ENCODE measurements around the gene USP7. TPM values are rescaled to one million over a fixed set of nuclear protein-coding genes. Genes with fewer than 3 reads are reported as not detected.
"Not testable (repeated sequence)": the region's sequence is repeated elsewhere in the genome, so short reads cannot be mapped to it uniquely, and the experiment has no call there.

Gene USP7
- total RNA-seq: 58.2 and 96.0 TPM in 2 replicates

DNA sequence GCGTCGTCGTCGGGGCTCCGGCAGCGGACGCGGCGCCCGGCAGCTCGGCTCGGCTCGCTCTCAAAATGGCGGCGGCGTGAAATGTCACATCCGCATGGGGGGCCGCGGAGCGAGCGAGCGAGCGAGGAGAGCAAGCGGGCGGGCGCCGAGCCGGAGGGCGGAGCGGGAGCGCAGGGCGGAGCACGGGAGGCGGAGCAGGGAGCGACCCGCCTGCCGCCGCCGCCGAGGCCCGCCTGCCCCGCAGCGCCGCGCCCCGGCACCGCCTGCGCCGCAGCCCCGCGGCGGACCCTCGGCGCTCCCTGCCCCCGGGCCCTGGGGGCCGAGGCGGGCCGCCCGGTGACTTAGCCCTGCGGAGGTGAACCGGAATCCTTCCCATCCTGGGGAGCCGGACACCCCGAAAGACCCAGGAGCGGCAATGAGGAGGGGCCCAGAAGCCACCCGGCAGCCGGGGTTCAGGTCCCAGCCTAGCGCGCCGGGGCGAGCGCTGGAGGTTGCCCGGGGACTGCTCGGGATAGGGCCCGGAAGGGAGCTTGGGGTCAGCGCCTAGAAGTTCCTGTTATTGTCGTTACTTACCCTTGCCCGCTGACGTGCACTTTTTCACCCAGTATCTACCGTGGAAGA, at the start of gene USP7:
USP7 (minus strand) TSS at position 86 of the 621 bp plus-strand sequence. CDS start 621 bp downstream, outside the sequence.
- DNase-seq (ENCODE audit: extremely low read depth, low read depth, low spot score): no peak

- no peak for DNase-seq (ENCODE audit: extremely low read depth, low read depth, low spot score)
These were observed 49.8 kb upstream of the USP7 start for GRCh38 chr16:9013508-9013864.

DNA sequence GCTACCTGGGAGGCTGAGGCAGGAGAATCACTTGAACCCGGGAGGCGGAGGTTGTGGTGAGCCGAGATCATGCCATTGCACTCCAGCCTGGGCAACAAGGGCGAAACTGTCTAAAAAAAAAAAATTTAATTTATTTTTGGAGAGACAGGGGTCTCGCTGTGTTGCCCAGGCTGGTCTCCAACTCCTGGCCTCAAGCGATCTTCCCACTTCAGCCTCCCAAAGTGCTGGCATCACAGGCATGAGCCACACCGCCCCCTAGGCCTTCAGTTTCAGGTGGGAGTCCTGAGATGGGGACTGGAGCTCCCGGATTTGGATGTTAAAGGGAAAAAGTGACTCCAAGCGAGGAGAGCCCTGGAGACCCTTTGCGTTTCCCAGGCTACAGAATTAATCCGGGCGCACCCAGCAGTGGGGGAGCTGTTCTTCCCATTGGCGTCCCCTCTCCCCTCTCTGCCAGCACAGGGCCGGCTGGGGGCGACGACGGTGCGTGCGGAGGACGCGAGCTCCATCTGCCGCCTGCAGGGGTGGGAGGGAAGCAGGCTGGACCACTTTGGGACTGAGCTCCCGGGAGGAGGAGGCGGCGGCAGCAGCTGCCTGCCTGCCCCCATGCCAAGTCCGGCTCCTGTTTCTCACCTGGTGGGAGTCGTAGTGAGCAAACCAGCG, 49.3 kb upstream of the USP7 start:
- no peak for DNase-seq (ENCODE audit: extremely low read depth, low read depth, low spot score)

DNA sequence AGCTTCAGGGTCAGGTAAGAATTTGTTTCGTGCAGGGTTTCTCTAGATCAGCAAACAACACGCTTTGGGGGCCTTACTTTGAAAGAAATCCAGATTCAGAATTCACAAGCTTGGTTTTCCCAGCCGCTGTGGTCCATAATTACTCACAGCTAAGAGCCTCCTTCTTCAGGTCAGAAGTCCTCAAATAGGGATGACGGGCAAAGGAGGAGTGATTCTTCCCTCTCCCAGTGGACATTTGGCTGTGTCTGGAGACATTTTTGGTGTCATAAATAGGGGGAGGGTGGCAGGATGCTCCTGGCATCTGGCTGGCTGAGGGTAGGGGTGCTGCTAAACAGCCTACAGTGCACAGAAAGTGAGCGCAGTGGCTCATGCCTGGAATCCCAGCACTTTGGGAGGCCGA, 48.6 kb upstream of the USP7 start:
- no peak for DNase-seq (ENCODE audit: extremely low read depth, low read depth, low spot score)

- DNase-seq (ENCODE audit: extremely low read depth, low read depth, low spot score): no peak
These were observed 45.0 kb upstream of the USP7 start for GRCh38 chr16:9008601-9009260.

DNA sequence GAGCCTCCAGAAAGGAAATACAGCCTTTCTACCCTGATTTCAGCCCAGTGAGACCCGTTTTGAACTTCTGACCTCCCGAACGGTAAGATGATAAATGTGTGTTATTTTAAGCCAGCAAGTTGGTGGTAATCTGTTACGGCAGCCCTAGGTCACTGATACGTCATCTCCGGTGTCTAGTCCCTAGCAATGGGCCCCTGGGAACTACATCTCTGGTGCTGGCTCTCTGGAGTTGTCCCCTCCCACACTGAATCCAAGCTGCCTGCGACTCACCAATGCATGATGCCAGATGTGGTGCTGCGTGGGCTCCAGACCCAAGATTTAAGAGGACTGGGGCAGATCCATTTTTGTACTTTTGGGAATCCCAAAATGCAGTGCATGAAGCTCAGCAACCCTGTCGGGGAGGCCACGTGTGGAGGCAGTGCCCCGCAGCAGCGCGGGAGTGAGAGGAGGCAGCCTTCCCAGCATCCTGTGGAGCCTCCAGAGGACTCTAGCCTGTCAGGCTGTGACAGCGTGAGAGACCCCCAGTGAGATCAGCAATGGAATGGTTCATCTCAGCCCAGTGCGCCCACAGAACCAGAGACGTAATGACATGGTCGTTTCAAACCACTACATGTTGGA, 43.6 kb upstream of the USP7 start:
- DNase-seq (ENCODE audit: extremely low read depth, low read depth, low spot score): no peak

GRCh38 chr16:9004183-9004582, 40.5 kb upstream of the USP7 start:
- no peak for DNase-seq (ENCODE audit: extremely low read depth, low read depth, low spot score)

GRCh38 chr16:9003763-9004162, 40.1 kb upstream of the USP7 start:
- no peak for DNase-seq (ENCODE audit: extremely low read depth, low read depth, low spot score)

DNA sequence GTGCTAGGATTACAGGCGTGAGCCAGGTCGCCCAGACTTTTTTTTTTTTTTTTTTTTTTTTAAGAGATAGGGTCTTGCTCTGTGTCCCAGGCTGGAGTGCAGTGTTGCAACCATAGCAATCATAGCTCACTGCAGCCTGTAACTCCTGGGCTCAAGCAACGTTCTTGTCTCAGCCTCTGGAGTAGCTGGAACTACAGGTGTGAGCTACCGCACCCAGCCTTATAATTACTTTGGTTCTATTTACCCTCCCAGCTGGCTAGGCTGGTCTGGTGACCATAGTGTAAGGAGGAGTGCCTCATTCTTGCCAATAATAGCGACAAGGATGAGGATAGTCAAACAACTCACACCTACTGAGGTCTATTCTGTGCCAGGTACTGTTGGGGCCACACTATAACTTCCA, 39.6 kb upstream of the USP7 start:
- no peak for DNase-seq (ENCODE audit: extremely low read depth, low read depth, low spot score)

- no peak for DNase-seq (ENCODE audit: extremely low read depth, low read depth, low spot score)
These were observed 38.3 kb upstream of the USP7 start for GRCh38 chr16:9002042-9002441.

- DNase-seq (ENCODE audit: extremely low read depth, low read depth, low spot score): no peak
These were observed 37.0 kb upstream of the USP7 start for GRCh38 chr16:9000664-9001063.

- no peak for DNase-seq (ENCODE audit: extremely low read depth, low read depth, low spot score)
These were observed 36.1 kb upstream of the USP7 start for GRCh38 chr16:8999800-9000199.

GRCh38 chr16:8998108-8998507, 34.4 kb upstream of the USP7 start:
- no peak for DNase-seq (ENCODE audit: extremely low read depth, low read depth, low spot score)

- DNase-seq (ENCODE audit: extremely low read depth, low read depth, low spot score): no peak
These were observed 33.2 kb upstream of the USP7 start for GRCh38 chr16:8996891-8997290.

DNA sequence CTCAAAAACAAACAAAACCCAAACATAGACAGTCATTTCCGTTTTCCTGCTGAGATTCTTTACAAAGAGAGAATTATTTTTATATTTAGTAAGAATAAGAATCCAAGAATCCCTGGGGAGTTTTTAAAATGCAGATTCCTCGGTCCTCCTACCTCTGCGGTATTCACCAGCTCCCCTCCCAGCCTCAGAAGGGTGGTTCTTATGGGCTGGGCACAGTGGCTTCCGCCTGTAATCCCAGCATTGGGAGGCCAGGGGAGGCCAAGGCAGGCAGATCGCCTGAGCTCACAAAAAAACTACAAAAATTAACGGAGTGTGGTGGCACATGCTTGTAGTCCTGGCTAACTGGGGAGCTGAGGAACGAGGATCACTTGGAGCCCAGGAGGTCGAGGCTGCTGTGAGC, 26.7 kb upstream of the USP7 start:
- DNase-seq (ENCODE audit: extremely low read depth, low read depth, low spot score): no peak

DNA sequence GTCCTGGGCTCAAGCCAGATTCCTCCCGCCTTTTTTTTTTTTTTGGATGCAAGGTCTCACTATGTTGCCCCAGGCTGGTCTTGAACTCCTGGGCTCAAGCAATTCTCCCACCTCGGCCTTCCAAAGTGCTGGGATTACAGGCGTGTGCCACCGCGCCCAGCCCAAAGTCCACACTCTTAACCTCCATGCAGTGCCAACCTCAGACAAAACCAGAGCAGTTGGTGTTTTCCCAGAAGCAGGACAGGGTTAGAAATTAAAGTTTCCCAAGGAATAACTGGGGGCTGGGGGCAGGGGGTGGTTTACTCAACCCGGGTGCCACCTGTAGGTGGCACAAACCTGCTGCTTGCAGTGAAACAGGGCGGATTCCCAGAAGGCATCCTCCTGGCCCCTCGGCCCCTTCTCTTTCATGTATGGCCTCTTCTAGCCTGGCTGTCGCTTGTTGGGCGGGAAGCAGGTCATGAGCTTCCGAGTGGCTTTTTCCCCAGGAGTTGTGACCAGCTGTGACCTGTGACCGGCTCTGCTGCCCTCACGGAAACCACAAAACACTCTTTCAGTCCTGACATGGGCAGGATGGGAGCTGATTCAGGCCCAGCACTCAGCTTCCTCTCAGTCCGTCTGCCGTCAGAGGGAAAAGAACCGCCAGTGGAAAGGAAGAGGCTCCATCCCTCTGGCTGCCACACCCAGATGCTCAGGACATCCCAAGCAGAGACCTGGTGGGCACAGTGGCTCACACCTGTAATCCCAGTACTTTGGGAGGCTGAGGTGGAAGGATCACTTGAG, 25.6 kb upstream of the USP7 start:
- no peak for DNase-seq (ENCODE audit: extremely low read depth, low read depth, low spot score)

GRCh38 chr16:8986818-8987191, 23.1 kb upstream of the USP7 start:
- no peak for DNase-seq (ENCODE audit: extremely low read depth, low read depth, low spot score)

DNA sequence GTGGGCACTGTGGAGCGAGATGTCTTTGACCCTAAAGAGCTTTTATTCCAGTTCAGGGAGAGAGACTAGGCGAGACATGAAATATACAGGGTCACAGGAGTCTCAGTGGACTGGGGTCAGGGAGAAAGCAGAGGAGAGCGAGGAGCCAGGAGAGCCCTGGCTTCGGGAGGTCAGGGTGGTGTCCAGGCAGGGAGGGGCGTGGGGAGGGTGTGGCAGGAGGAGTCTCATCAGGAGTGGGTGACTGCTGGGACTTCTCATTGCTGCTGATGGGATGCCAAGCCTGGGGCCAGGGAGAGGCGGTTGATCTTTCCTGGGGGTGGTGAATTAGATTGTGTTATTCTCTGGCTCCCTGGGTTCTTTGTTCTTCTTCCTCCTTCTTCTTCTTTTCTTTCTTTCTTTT, 22.4 kb upstream of the USP7 start:
- DNase-seq (ENCODE audit: extremely low read depth, low read depth, low spot score): no peak

GRCh38 chr16:8982816-8983215, 19.1 kb upstream of the USP7 start:
- DNase-seq (ENCODE audit: extremely low read depth, low read depth, low spot score): no peak

DNA sequence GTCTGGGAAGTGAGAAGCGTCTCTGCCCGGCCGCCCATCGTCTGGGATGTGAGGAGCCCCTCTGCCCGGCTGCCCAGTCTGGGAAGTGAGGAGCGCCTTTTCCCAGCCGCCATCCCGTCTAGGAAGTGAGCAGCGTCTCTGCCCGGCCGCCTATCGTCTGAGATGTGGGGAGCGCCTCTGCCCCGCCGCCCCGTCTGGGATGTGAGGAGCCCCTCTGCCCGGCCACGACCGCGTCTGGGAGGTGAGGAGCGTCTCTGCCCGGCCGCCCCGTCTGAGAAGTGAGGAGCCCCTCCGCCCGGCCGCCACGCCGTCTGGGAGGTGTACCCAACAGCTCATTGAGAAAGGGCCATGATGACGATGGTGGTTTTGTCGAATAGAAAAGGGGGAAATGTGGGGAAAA, 18.2 kb upstream of the USP7 start:
- DNase-seq (ENCODE audit: extremely low read depth, low read depth, low spot score): not testable (repeated sequence)

DNA sequence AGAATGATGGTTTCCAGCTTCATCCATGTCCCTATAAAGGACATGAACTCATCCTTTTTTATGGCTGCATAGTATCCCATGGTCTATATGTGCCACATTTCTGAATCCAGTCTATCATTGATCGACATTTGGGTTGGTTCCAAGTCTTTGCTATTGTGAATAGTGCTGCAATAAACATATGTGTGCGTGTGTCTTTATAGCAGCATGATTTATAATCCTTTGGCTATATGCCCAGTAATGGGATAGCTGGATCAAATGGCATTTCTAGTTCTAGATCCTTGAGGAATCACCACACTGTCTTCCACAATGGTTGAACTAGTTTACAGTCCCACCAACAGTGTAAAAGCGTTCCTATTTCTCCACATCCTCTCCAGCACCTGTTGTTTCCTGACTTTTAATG, 12.5 kb upstream of the USP7 start:
- not testable (repeated sequence) for DNase-seq (ENCODE audit: extremely low read depth, low read depth, low spot score)

All from glomerular endothelial cell (primary cell).